Measurements from ENCODE around the gene CBLB. TPM values are rescaled to one million over a fixed set of nuclear protein-coding genes. Genes with fewer than 3 reads are reported as not detected.

The CBLB gene
- total and polyA plus RNA-seq, 8 donors: 30.7 to 49.3 (median 42.6) TPM

DNA sequence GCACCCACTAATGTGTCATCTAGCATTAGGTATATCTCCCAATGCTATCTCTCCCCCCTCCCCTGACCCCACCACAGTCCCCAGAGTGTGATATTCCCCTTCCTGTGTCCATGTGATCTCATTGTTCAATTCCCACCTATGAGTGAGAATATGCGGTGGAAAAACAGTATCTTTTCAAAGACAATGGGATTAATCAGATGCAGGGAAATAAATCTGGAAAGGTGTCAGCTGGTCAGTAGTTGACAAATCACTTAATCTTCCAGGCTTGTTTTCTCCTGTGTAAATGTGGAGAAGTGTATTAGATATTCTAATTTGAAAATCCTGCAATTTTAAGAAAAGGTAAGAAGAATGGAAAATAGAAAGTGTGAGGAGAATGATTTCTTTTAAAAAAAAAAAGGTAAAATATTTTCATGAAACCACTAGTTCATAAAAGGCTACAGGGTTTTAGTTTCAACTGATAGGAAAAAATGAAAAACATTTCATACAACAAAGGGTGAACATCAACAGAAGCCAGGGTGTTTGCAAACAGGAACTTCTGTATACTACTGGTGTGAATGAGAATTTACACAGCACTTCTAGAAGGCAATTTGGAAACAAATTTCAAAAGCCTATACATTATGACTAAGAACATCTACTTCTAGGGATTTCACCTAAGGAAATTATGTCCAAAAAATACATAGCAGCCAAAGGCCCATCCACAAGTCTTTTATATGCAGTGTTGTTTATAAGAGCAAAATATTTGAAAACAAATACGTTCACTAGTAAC, 113.5 kb downstream of the CBLB start:
- Histone ChIP-seq H3K27ac (no peak overlapping the region), H3K27me3 (no peaks in the 10 kb centered on the region), H3K9me3 (peaks cover 0 to 11% of the 10 kb centered on the region in 2 donors), H3K36me3 (peaks cover 0 to 18% of the 10 kb centered on the region in 2 donors), H3K4me3 (no peak overlapping the region), H3K4me1 (no peaks in the 10 kb centered on the region)
- TF ChIP-seq, protein P1, sequence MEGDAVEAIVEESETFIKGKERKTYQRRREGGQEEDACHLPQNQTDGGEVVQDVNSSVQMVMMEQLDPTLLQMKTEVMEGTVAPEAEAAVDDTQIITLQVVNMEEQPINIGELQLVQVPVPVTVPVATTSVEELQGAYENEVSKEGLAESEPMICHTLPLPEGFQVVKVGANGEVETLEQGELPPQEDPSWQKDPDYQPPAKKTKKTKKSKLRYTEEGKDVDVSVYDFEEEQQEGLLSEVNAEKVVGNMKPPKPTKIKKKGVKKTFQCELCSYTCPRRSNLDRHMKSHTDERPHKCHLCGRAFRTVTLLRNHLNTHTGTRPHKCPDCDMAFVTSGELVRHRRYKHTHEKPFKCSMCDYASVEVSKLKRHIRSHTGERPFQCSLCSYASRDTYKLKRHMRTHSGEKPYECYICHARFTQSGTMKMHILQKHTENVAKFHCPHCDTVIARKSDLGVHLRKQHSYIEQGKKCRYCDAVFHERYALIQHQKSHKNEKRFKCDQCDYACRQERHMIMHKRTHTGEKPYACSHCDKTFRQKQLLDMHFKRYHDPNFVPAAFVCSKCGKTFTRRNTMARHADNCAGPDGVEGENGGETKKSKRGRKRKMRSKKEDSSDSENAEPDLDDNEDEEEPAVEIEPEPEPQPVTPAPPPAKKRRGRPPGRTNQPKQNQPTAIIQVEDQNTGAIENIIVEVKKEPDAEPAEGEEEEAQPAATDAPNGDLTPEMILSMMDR (IDR thresholded peaks at IDR 0.05): no peak
- ATAC-seq: no peak
- intact Hi-C loops (cut with DNase I): no loop called here
- DNase-seq: no peak

DNA sequence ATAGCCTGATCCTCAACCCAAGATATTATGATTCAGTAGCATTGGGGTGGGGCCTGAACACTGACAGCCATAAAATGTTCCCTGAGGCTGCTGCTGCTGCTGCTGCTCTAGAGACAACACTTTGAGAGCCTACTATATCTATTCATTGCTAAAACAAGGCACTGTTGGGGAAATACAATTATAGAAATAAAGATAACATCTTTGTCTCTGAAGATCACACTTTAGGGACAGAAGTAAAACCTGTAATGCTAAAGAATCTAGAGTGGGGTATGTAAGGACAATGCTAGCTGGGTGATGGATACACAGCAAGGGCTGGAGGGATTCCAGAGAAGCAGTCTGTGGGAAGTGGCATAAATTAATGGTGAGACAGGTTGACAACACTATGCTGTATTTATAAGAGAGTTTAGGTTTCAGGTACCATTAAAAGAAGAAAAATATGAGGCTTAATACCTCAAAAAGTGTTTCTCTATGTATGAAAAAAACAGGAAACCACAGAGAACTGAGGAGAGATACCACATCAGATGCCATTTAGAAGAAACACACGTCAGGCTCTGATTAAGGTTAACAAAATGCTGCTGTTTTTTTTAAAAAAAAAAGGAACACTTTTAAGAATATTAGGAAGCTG, 115.9 kb downstream of the CBLB start:
- H3K36me3 ChIP-seq: no peaks in the 10 kb centered on the region
- H3K4me3 ChIP-seq: no peak overlapping the region
- TF ChIP-seq, protein P1 (IDR thresholded peaks at IDR 0.05): no peak
- intact Hi-C loops (cut with DNase I): no loop called here
- no peaks in the 10 kb centered on the region for H3K9me3 ChIP-seq
- peak; percentile 27 for ATAC-seq
- no peak for DNase-seq
- H3K27ac ChIP-seq: peak overlapping the region in 1 of 2 donors; percentile 42
- H3K27me3 ChIP-seq: no peaks in the 10 kb centered on the region
- peaks cover 0 to 4% of the 10 kb centered on the region in 2 donors for H3K4me1 ChIP-seq

DNA sequence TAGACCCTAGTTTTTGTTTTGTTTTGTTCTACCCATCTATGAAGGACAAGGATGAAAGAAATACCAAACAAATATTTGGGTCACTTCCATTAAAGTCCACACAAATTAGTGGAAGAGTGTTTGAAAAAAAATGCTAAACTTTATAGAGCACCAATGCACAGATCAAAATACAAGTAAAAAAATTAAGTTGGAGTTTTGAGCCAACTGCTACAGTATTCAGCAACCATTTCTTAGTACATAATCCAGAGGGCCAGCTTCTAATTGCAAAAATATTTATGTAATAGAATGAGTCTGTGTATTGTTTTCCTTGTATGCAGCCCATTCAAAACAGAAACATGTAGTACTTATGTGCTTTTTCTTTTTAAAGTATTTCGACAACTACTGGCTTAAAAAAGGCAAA, 121.1 kb downstream of the CBLB start:
- Histone ChIP-seq H3K36me3 (peaks cover 0 to 14% of the 10 kb centered on the region in 2 donors), H3K4me1 (peaks cover 0 to 14% of the 10 kb centered on the region in 2 donors), H3K4me3 (no peak overlapping the region), H3K9me3 (no peaks in the 10 kb centered on the region), H3K27me3 (no peaks in the 10 kb centered on the region), H3K27ac (no peak overlapping the region)
- ATAC-seq: no peak
- TF ChIP-seq, protein P1 (IDR thresholded peaks at IDR 0.05): no peak
- intact Hi-C loops (cut with DNase I): no loop called here
- DNase-seq: peak in 1 of 4 donors; percentile 18

DNA sequence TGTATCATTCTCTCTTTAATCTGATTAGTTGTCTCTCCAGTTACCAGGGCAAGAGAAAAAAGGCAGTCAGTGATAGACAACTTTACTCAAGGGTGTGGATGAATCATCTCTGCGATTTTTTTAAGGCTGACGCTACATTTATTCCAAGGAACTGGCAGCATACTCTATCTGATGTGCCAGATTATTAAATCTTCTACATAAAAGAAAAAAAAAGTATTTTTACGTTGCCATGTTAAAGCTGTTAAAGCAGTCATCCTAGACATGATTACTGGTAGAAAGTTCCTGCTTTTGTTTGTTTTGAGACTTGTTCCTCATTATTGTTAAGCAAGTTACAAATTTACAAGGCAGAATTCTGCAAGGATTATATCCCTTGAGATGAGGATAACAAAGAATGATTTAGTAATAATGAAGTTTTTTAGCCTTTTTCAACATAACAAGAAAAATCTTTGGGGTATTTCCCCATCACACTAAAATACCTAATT, 121.7 kb downstream of the CBLB start:
- TF ChIP-seq, protein P1 (IDR thresholded peaks at IDR 0.05): no peak
- Histone ChIP-seq H3K27ac (peak overlapping the region in 1 of 2 donors; percentile 21), H3K4me1 (peaks cover 0 to 14% of the 10 kb centered on the region in 2 donors), H3K36me3 (peaks cover 0 to 14% of the 10 kb centered on the region in 2 donors), H3K27me3 (no peaks in the 10 kb centered on the region), H3K9me3 (no peaks in the 10 kb centered on the region), H3K4me3 (no peak overlapping the region)
- intact Hi-C loops (cut with DNase I): no loop called here
- ATAC-seq: peak; percentile 40
- DNase-seq: no peak
